PC-9 (cell line): ENCODE results near the gene CPSF2. TPM values are rescaled to one million over a fixed set of nuclear protein-coding genes. Genes with fewer than 3 reads are reported as not detected.

Source experiments
- BruUV-seq: library from RNA; stranded (reverse); fragments of 400-500 nt; replicated peaks from 2 replicates; lab custom pipeline; 2021; lab: Mats Ljungman, UMichigan
- CTCF ChIA-PET: fragments of 300-600 bp; sonication (Branson Sonifier 250); formaldehyde crosslinking; loops from one replicate; lab custom pipeline; 2022; ENCODE audit warnings: antibody characterized with exemption; lab: Charles Lee
- POLR2A ChIA-PET: fragments of 300-600 bp; sonication (Branson Sonifier 250); formaldehyde crosslinking; loops from one replicate; lab custom pipeline; 2022; ENCODE audit warnings: antibody characterized with exemption; ENCODE audit not compliant: unreplicated experiment; lab: Charles Lee
- DNase-seq, 2 experiments: peaks; one replicate each; pipeline versions ENCODE4 v3.0.0 to v3.0.0-alpha.2; 2015 to 2022; ENCODE audit warnings: mixed read lengths in 1 of 2
- H2AFZ ChIP-seq: fragments of 200-600 bp; sonication (generic); 2 replicates; pipeline ENCODE4 v1.8.1; 2017; ENCODE audit warnings: antibody characterized with exemption
- H3F3A ChIP-seq: fragments of 200-600 bp; sonication (generic); 2 replicates; pipeline ENCODE4 v1.8.1; 2017; ENCODE audit warnings: antibody characterized with exemption, mild to moderate bottlenecking, low read depth; ENCODE audit not compliant: insufficient read depth
- H3K27ac ChIP-seq: fragments of 200-600 bp; sonication (generic); 2 replicates; pipeline ENCODE4 v1.6.1; 2016; ENCODE audit warnings: mixed run types
- H3K27me3 ChIP-seq: fragments of 200-600 bp; sonication (generic); 2 replicates; pipeline ENCODE4 v1.6.1; 2016; ENCODE audit warnings: low read depth, mixed run types; ENCODE audit not compliant: insufficient read depth
- H3K36me3 ChIP-seq: fragments of 200-600 bp; sonication (generic); 2 replicates; pipeline ENCODE4 v1.6.1; 2016; ENCODE audit warnings: low read depth, mixed run types
- H3K4me1 ChIP-seq: fragments of 200-600 bp; sonication (generic); replicated peaks from 2 replicates; pipeline ENCODE4 v1.6.1; 2016; ENCODE audit warnings: mixed run types; ENCODE audit not compliant: insufficient read depth
- H3K4me2 ChIP-seq: fragments of 200-600 bp; sonication (generic); 2 replicates; pipeline ENCODE4 v1.6.1; 2017; ENCODE audit warnings: mixed run types
- H3K4me3 ChIP-seq: fragments of 200-600 bp; sonication (generic); 2 replicates; pipeline ENCODE4 v1.6.1; 2016; ENCODE audit warnings: mixed run types
- H3K79me2 ChIP-seq: fragments of 200-600 bp; sonication (generic); 2 replicates; pipeline ENCODE4 v1.6.1; 2017; ENCODE audit warnings: low read depth, mixed run types
- H3K9me2 ChIP-seq: fragments of 200-600 bp; sonication (generic); 2 replicates; pipeline ENCODE4 v1.8.1; 2017; ENCODE audit warnings: mild to moderate bottlenecking; ENCODE audit not compliant: insufficient read depth
- H3K9me3 ChIP-seq: fragments of 200-600 bp; sonication (generic); 2 replicates; pipeline ENCODE4 v1.8.1; 2016; ENCODE audit warnings: low read depth; ENCODE audit not compliant: insufficient read depth
- H4K20me1 ChIP-seq: fragments of 200-600 bp; sonication (generic); 2 replicates; pipeline ENCODE4 v1.8.1; 2017; ENCODE audit not compliant: insufficient read depth
- CTCF ChIP-seq: fragments of 200-600 bp; sonication (generic); conservative IDR thresholded peaks from 2 replicates; pipeline ENCODE4 v1.6.1; 2017; ENCODE audit warnings: mixed run types, antibody characterized with exemption, mild to moderate bottlenecking, moderate library complexity
- EZH2 ChIP-seq: fragments of 200-600 bp; sonication (generic); IDR thresholded peaks from 2 replicates; pipeline ENCODE4 v1.8.0; 2017; ENCODE audit warnings: antibody characterized with exemption, low read depth
- intact Hi-C: fragments of 100-400 bp; cut with micrococcal nuclease; formaldehyde crosslinking; loops from one replicate; pipeline ENCODE4 v1.10.0; 2022; ENCODE audit not compliant: unreplicated experiment
- total RNA-seq: library from RNA; stranded (reverse); gene quantifications from 2 replicates; pipeline ENCODE4 v1.2.3, GENCODE V29; 2021

The CPSF2 gene
- total RNA-seq, 1 experiment from 2014 or later = 23.0 TPM

- Histone ChIP-seq H3K4me2 (peak overlapping the region; percentile 42), H3K27me3 (no peaks in the 10 kb centered on the region), H3K4me1 (peaks cover 13% of the 10 kb centered on the region), H3F3A (0 out of 2 replicates have a peak, but pooled peaks cover 5% of the 10 kb centered on the region), H3K27ac (peak overlapping the region; percentile 61), H4K20me1 (no peaks in the 10 kb centered on the region), H3K36me3 (peaks cover 10% of the 10 kb centered on the region; the same call in 1 of the 2 replicates), H3K79me2 (no peaks in the 10 kb centered on the region), H3K9me2 (no peaks in the 10 kb centered on the region), H3K9me3 (no peaks in the 10 kb centered on the region), H2AFZ (no peak overlapping the region), H3K4me3 (no peak overlapping the region)
- TF ChIP-seq EZH2 (no peak), CTCF (no peak)
- DNase-seq = peak in 1 of 2 experiments; percentile 63
- CTCF ChIA-PET = no interaction called here
- BruUV-seq = no TSS peak
- intact Hi-C loops = no loop called here
- POLR2A ChIA-PET = no interaction called here
These were observed 38.9 kb downstream of the CPSF2 start for GRCh38 chr14:92160619-92161018.

GRCh38 chr14:92161521-92161920 is 39.8 kb downstream of the CPSF2 start:
- no peaks in the 10 kb centered on the region for H3K9me3 ChIP-seq
- peaks cover 10% of the 10 kb centered on the region; the same call in 1 of the 2 replicates for H3K36me3 ChIP-seq
- no peaks in the 10 kb centered on the region for H3K27me3 ChIP-seq
- H4K20me1 ChIP-seq = no peaks in the 10 kb centered on the region
- intact Hi-C loops = no loop called here
- BruUV-seq = no TSS peak
- H3K4me1 ChIP-seq = peaks cover 13% of the 10 kb centered on the region
- POLR2A ChIA-PET = no interaction called here
- H3K27ac ChIP-seq = no peak overlapping the region
- no peak overlapping the region for H3K4me2 ChIP-seq
- DNase-seq = no peak
- no peak overlapping the region for H3K4me3 ChIP-seq
- CTCF ChIA-PET = no interaction called here
- no peaks in the 10 kb centered on the region for H3K79me2 ChIP-seq
- TF ChIP-seq CTCF = no peak
- H3F3A ChIP-seq = 0 out of 2 replicates have a peak, but pooled peaks cover 5% of the 10 kb centered on the region
- no peak overlapping the region for H2AFZ ChIP-seq
- no peaks in the 10 kb centered on the region for H3K9me2 ChIP-seq

- Histone ChIP-seq H3K4me1 (peaks cover 12% of the 10 kb centered on the region), H3K9me2 (no peaks in the 10 kb centered on the region), H2AFZ (no peak overlapping the region), H3K36me3 (peaks cover 10% of the 10 kb centered on the region; the same call in 1 of the 2 replicates), H3K4me3 (no peak overlapping the region), H3K27ac (no peak overlapping the region), H3F3A (0 out of 2 replicates have a peak, but pooled peaks cover 5% of the 10 kb centered on the region), H4K20me1 (no peaks in the 10 kb centered on the region), H3K79me2 (no peaks in the 10 kb centered on the region), H3K9me3 (no peaks in the 10 kb centered on the region), H3K4me2 (no peak overlapping the region), H3K27me3 (no peaks in the 10 kb centered on the region)
- no TSS peak for BruUV-seq
- DNase-seq = no peak
- no peak for TF ChIP-seq EZH2
- TF ChIP-seq CTCF = no peak
- CTCF ChIA-PET = no interaction called here
- POLR2A ChIA-PET = no interaction called here
- intact Hi-C loops = no loop called here
These were observed 43.2 kb downstream of the CPSF2 start for GRCh38 chr14:92164958-92165357.
